ENCODE results near the gene MAP4K3.
"Not testable (repeated sequence)": the region's sequence is repeated elsewhere in the genome, so short reads cannot be mapped to it uniquely, and the experiment has no call there.

Gene MAP4K3

GRCh38 chr2:39407516-39408296 lies 29.4 kb downstream of the MAP4K3 start:
- no peak for DNase-seq

DNA sequence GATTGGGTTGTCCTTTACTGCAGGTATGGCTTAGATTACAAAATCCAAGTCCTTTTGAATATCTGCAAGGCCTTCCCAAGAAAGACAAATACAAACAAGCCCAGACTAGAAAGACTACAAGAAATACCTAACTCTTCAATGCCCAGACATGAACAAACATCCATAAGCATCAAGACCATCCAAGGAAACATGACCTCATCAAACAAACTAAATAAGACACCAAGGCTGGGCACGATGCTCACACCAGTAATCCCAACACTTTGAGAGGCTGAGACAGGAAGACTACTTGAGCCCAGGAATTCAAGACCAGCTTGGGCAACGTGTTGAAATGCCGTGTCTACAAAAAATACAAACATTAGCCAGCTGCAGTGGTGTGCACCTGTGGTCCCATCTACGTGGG lies 31.7 kb downstream of the MAP4K3 start:
- DNase-seq: no peak

- DNase-seq: no peak
Observed at GRCh38 chr2:39403311-39403710, 33.8 kb downstream of the MAP4K3 start.

- DNase-seq: no peak
Observed at GRCh38 chr2:39401319-39401718, 35.8 kb downstream of the MAP4K3 start.

GRCh38 chr2:39399570-39399969 lies 37.5 kb downstream of the MAP4K3 start:
- DNase-seq: no peak

DNA sequence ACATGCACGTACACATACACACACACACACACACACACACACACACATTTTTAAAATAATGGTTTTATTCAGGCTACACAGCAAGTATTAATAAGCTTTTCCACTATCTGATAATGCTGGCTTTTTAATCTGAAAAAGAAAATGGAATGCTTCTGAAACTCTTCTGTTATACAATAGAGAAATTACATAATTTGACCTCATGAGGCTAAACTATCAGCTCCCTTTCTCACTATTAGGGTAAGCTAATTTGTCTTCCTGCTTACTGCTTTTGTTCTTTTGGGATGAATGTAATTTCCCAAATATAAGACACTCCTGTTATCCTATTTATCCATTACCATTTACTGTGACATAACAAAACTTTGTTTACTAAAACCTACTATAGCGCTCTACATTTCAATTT lies 41.8 kb downstream of the MAP4K3 start:
- no peak for DNase-seq

- no peak for DNase-seq
Observed at GRCh38 chr2:39394516-39394961, 42.5 kb downstream of the MAP4K3 start.

GRCh38 chr2:39392672-39393071 lies 44.4 kb downstream of the MAP4K3 start:
- no peak for DNase-seq

DNA sequence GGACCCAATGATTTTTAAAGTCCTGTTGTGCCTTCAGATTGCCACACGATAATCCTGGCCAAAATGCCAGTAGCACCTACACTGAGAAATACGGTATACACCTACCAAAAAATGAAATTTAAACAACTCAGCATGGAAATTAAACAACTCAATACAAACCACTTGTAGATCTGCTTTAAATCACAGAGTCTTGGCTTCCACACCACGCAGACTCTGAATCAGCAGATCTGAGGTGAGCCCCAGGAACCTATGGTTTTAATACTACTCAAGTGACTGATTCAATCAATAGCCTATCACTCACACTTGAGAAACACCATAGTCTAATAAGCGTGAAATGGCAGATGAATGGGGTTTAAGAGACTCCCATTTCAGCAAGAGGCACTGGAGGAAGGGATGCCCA lies 46.9 kb downstream of the MAP4K3 start:
- no peak for DNase-seq

GRCh38 chr2:39386064-39386463 lies 51.0 kb downstream of the MAP4K3 start:
- DNase-seq: no peak

DNA sequence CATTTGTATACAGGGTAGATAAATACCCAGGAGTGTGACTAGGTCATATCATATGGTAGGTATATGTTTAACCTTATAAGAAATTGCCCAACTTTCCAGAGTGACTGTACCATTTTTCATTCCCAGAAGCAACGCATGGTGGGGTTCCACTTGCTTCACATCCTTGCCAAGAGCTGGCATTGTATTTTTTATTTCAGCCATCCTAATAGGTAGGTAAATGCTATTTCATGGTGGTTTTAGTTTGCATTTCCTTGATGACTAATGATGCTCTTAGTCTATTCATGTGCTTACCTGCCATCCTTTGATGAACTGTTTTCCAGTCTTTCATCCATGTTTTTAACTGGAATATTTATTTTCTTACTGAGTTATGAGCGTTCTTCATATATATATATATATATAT lies 51.9 kb downstream of the MAP4K3 start:
- DNase-seq: no peak

DNA sequence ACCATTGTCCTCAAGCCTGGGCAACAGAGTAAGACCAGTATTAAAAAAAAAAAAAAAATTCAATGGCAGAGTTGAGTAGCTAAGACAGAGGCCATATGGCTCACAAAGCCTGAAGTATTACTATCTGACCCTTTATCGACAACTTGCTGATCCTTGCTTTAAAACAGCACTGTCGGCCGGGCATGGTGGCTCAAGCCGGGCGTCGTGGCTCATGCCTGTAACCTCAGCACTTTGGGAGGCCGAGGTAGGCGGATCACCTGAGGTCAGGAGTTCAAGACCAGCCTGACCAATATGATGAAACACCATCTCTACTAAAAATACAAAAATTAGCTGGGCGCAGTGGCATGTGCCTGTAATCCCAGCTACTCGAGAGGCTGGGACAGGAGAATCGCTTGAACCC lies 53.0 kb downstream of the MAP4K3 start:
- not testable (repeated sequence) for DNase-seq

- no peak for DNase-seq
Observed at GRCh38 chr2:39383146-39383545, 53.9 kb downstream of the MAP4K3 start.

- DNase-seq: no peak
Observed at GRCh38 chr2:39381653-39382052, 55.4 kb downstream of the MAP4K3 start.

- DNase-seq: no peak
Observed at GRCh38 chr2:39380525-39381150, 56.4 kb downstream of the MAP4K3 start.

GRCh38 chr2:39379643-39380524 lies 57.2 kb downstream of the MAP4K3 start:
- peak in 1 of 2 donors; percentile 21 for DNase-seq

- DNase-seq: no peak
Observed at GRCh38 chr2:39378968-39379367, 58.1 kb downstream of the MAP4K3 start.

DNA sequence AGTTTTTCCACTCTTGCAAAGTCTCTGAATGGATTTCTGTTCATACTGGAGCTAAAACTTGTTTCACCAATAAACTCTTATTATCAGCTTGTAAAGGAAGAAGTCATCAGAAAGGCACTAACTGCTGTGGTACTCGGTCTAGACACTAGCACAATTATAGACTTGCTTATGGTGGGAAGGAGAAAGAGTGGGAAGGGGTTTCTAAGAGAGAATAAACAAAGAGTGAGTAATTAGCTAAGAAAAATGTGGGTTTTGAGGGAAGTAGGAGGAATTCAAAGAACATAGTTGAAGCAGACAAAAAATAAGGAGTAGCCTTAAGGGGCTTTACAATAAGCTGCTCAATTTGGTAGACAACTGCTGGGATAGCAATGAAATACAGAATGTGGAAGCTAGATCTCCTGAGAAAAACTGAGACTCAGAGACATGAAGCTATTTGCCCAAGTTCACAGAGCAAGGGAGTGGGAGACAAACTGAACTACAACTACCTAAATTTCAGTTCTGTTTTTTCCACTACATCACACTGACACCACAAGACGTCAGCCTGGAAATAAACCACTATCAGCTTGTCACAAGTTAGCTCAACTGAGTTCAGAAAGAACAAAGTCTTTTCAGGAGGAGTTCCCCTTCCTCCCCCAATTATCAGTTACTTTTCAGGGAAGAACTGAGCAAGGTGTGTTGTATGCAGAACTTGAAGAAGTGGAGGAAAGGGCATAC lies 59.7 kb downstream of the MAP4K3 start:
- DNase-seq: peak; percentile 4 to 41

GRCh38 chr2:39375917-39376316 lies 61.2 kb downstream of the MAP4K3 start:
- no peak for DNase-seq

- DNase-seq: no peak
Observed at GRCh38 chr2:39373181-39373802, 63.8 kb downstream of the MAP4K3 start.

GRCh38 chr2:39370101-39370500 lies 67.0 kb downstream of the MAP4K3 start:
- no peak for DNase-seq

DNA sequence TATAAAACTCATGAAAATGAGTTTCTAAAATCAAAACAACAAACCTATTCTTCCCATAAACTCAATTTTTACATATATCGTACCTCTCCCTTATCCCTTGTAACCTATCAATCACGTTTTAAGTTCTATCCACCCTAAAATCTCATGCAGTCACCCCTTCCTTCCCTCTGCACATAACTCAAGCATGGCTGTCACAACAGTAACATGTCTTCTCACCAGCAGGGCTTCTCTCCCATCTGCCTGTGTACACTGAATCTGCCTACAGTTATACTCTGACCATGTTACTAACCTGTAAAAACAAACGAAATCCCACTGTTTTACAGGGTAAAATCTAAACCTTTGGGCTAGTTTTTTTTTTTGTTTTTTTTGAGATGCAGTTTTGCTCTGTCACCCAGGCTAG lies 68.2 kb downstream of the MAP4K3 start:
- DNase-seq: no peak
